Measurements from ENCODE around the gene SCAMP5. TPM values are rescaled to one million over a fixed set of nuclear protein-coding genes. Genes with fewer than 3 reads are reported as not detected.
A peak's percentile ranks its signal among the peaks of the same experiment; 100 is the strongest.

SCAMP5 gene
- total RNA-seq, 1 experiment from 2014 or later: 10.7 TPM

DNA sequence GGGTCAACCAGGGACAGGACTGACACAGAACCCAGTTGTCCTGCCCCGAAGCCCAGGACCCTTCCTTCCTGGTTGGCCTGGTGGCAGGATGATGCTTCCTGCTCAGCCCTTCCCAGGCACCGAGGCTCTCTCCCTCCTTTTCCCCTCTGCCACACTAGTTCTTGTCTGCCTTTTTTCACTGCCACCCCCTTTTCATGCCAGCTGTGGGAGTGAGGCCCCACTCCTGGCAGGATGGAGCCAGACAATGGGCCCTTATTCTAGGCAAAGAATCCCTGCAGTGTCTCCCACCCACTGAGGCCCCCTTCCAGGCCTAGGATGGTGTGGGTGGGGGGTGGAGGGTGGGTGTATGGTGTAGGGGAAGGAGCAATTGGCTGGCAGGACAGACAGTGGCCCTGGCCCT, 1.1 kb upstream of the SCAMP5 start:
- DNase-seq: no peak
- peaks cover 18% of the 10 kb centered on the region for H3K4me1 Mint-ChIP-seq (ENCODE audit: low read depth, unreplicated experiment)
- peaks cover 86% of the 10 kb centered on the region for H3K27me3 Mint-ChIP-seq (ENCODE audit: unreplicated experiment)
- TF ChIP-seq, protein P1, sequence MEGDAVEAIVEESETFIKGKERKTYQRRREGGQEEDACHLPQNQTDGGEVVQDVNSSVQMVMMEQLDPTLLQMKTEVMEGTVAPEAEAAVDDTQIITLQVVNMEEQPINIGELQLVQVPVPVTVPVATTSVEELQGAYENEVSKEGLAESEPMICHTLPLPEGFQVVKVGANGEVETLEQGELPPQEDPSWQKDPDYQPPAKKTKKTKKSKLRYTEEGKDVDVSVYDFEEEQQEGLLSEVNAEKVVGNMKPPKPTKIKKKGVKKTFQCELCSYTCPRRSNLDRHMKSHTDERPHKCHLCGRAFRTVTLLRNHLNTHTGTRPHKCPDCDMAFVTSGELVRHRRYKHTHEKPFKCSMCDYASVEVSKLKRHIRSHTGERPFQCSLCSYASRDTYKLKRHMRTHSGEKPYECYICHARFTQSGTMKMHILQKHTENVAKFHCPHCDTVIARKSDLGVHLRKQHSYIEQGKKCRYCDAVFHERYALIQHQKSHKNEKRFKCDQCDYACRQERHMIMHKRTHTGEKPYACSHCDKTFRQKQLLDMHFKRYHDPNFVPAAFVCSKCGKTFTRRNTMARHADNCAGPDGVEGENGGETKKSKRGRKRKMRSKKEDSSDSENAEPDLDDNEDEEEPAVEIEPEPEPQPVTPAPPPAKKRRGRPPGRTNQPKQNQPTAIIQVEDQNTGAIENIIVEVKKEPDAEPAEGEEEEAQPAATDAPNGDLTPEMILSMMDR (IDR thresholded peaks at IDR 0.05; ENCODE audit: unreplicated experiment): no peak
- H3K4me3 Mint-ChIP-seq (ENCODE audit: low read depth, unreplicated experiment): no peak overlapping the region
- no TSS peak for BruUV-seq (replicated peaks)
- CTCF ChIA-PET: interaction anchor here (1.1 to 1.9 kb wide), 3 partner anchors 16 to 93 kb away, joined by 3 to 6 read pairs (median 4); no protein-coding TSS in a partner anchor
- peaks cover 8% of the 10 kb centered on the region for H3K36me3 Mint-ChIP-seq (ENCODE audit: insufficient read depth, unreplicated experiment)
- intact Hi-C loops (cut with micrococcal nuclease; ENCODE audit: unreplicated experiment): no loop called here
- H3K9me3 Mint-ChIP-seq (ENCODE audit: low read depth, unreplicated experiment): peaks cover 3% of the 10 kb centered on the region
- H3K27ac Mint-ChIP-seq (ENCODE audit: unreplicated experiment): no peak overlapping the region

- Mint-ChIP-seq H3K4me1 (ENCODE audit: low read depth, unreplicated experiment) (peaks cover 18% of the 10 kb centered on the region), H3K27ac (ENCODE audit: unreplicated experiment) (no peak overlapping the region), H3K27me3 (ENCODE audit: unreplicated experiment) (peaks cover 86% of the 10 kb centered on the region), H3K36me3 (ENCODE audit: insufficient read depth, unreplicated experiment) (peaks cover 8% of the 10 kb centered on the region), H3K4me3 (ENCODE audit: low read depth, unreplicated experiment) (peak overlapping the region; percentile 57), H3K9me3 (ENCODE audit: low read depth, unreplicated experiment) (peaks cover 3% of the 10 kb centered on the region)
- intact Hi-C loops (cut with micrococcal nuclease; ENCODE audit: unreplicated experiment): no loop called here
- TF ChIP-seq, protein P1 (IDR thresholded peaks at IDR 0.05; ENCODE audit: unreplicated experiment): no peak
- BruUV-seq (replicated peaks): no TSS peak
- no peak for DNase-seq
- CTCF ChIA-PET: interaction anchor here (1.0 to 1.9 kb wide), 6 partner anchors 17 to 93 kb away, joined by 3 to 6 read pairs (median 4); no protein-coding TSS in a partner anchor
Observed at GRCh38 chr15:74994685-74995084, 678 bp upstream of the SCAMP5 start.

- CTCF ChIA-PET: interaction anchor here (1.0 to 1.9 kb wide), 4 partner anchors 18 to 45 kb away, joined by 3 to 6 read pairs (median 4); no protein-coding TSS in a partner anchor
- TF ChIP-seq, protein P1 (IDR thresholded peaks at IDR 0.05; ENCODE audit: unreplicated experiment): no peak
- H3K27ac Mint-ChIP-seq (ENCODE audit: unreplicated experiment): no peak overlapping the region
- H3K36me3 Mint-ChIP-seq (ENCODE audit: insufficient read depth, unreplicated experiment): peaks cover 8% of the 10 kb centered on the region
- BruUV-seq (replicated peaks): no TSS peak
- H3K4me3 Mint-ChIP-seq (ENCODE audit: low read depth, unreplicated experiment): peak overlapping the region; percentile 57
- no peak for DNase-seq
- H3K27me3 Mint-ChIP-seq (ENCODE audit: unreplicated experiment): peaks cover 75% of the 10 kb centered on the region
- peaks cover 18% of the 10 kb centered on the region for H3K4me1 Mint-ChIP-seq (ENCODE audit: low read depth, unreplicated experiment)
- peaks cover 3% of the 10 kb centered on the region for H3K9me3 Mint-ChIP-seq (ENCODE audit: low read depth, unreplicated experiment)
- intact Hi-C loops (cut with micrococcal nuclease; ENCODE audit: unreplicated experiment): no loop called here
Observed at GRCh38 chr15:74995779-74996765, 709 bp downstream of the SCAMP5 start.

DNA sequence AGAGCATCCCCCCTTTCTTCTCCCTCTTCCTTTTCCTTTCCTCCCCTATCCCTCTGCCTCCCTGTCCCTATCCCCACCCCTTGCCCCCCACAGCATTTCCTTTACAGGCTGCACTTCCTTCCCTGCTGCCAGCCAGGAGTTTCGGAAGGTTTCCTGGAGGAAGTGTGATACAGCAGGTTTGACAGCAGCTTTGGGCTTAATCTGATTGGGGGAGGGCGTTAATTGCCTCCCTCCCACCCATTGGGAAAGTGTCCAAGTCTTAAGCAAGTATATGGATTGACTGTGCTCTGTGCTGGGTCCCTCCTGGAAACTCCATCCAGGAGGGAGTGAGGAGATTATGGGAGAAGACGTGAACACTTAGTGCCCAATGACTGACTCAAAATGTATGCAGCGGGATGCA, 1.8 kb downstream of the SCAMP5 start:
- no TSS peak for BruUV-seq (replicated peaks)
- TF ChIP-seq, protein P1 (IDR thresholded peaks at IDR 0.05; ENCODE audit: unreplicated experiment): no peak
- CTCF ChIA-PET: no interaction called here
- H3K4me3 Mint-ChIP-seq (ENCODE audit: low read depth, unreplicated experiment): no peak overlapping the region
- DNase-seq: no peak
- intact Hi-C loops (cut with micrococcal nuclease; ENCODE audit: unreplicated experiment): no loop called here
- peaks cover 18% of the 10 kb centered on the region for H3K4me1 Mint-ChIP-seq (ENCODE audit: low read depth, unreplicated experiment)
- peaks cover 3% of the 10 kb centered on the region for H3K9me3 Mint-ChIP-seq (ENCODE audit: low read depth, unreplicated experiment)
- peaks cover 8% of the 10 kb centered on the region for H3K36me3 Mint-ChIP-seq (ENCODE audit: insufficient read depth, unreplicated experiment)
- peaks cover 64% of the 10 kb centered on the region for H3K27me3 Mint-ChIP-seq (ENCODE audit: unreplicated experiment)
- H3K27ac Mint-ChIP-seq (ENCODE audit: unreplicated experiment): no peak overlapping the region
